Sigmoid colon (tissue), 4 donors: ENCODE measurements around the gene UBE2E2.

Source experiments
- EP300 ChIP-seq, 4 donors: sonication (generic); formaldehyde crosslinking; IDR thresholded peaks; one replicate each; pipeline ENCODE4 v1.6.1; 2017; ENCODE audit warnings: antibody characterized with exemption in 4 of 4
- POLR2A ChIP-seq, 2 donors: fragments of 450-650 bp; IDR thresholded peaks; one replicate each; pipeline ENCODE4 v1.6.1; 2016; ENCODE audit warnings: antibody characterized with exemption in 2 of 2, mild to moderate bottlenecking in 2 of 2, moderate library complexity in 2 of 2
- TF ChIP-seq, protein P1 (sequence below), 4 experiments: fragments of 450-650 bp in 3 of 4; fragments of 200-600 bp in 1 of 4; IDR thresholded peaks; one replicate each; pipeline ENCODE4 v1.5.1; 2016 to 2019; ENCODE audit warnings: antibody characterized with exemption in 4 of 4, mild to moderate bottlenecking in 3 of 4, moderate library complexity in 2 of 4

DNA sequence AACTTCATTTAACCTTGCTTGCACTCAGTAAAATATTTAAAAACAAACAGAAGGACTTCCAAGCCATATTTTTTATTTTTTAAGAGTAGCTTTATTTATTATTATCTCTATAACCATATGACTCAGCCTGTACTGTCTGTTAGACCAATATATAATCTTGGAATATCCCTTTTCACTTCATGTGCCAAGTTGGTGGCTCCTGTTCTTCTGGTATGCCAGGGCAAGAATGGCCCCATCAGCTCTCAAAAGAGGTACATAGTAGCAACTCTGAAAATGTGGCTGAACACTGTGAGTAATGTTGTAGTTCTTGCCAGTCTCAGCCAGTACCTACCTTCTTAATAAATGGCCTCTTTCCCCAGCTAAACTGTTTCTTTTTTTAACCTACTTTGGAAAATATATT lies 345.6 kb downstream of the UBE2E2 start:
- no peak for TF ChIP-seq EP300 (IDR thresholded peaks at IDR 0.05)
- TF ChIP-seq, protein P1, sequence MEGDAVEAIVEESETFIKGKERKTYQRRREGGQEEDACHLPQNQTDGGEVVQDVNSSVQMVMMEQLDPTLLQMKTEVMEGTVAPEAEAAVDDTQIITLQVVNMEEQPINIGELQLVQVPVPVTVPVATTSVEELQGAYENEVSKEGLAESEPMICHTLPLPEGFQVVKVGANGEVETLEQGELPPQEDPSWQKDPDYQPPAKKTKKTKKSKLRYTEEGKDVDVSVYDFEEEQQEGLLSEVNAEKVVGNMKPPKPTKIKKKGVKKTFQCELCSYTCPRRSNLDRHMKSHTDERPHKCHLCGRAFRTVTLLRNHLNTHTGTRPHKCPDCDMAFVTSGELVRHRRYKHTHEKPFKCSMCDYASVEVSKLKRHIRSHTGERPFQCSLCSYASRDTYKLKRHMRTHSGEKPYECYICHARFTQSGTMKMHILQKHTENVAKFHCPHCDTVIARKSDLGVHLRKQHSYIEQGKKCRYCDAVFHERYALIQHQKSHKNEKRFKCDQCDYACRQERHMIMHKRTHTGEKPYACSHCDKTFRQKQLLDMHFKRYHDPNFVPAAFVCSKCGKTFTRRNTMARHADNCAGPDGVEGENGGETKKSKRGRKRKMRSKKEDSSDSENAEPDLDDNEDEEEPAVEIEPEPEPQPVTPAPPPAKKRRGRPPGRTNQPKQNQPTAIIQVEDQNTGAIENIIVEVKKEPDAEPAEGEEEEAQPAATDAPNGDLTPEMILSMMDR (IDR thresholded peaks at IDR 0.05), result no peak
- TF ChIP-seq POLR2A (IDR thresholded peaks at IDR 0.05), result no peak
